ENCODE measurements around the gene NREP. TPM values are rescaled to one million over a fixed set of nuclear protein-coding genes. Genes with fewer than 3 reads are reported as not detected.
A peak's percentile ranks its signal among the peaks of the same experiment; 100 is the strongest.

NREP gene
- total RNA-seq, 4 donors from 2014 or later = 6.0 to 42.0 (median 10.2) TPM

DNA sequence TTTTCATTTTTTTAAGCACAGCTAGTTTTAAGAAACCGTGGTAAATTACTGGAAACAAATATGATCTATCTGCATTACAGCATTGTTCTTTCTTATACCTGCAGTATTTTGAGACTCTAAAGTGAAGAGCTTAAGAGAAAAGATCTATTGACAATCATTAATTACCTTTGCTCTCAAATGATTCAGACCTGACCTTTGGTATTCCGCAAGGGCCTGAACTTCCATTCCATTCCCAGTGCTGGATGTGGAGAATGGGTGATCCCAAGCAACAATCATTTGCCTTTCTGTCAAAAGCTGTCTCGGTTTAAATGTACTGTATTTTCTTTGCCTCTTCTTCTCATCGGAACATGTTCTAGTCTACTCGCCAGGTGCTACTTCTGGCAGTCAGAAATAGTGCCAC is 18.9 kb downstream of the NREP start:
- Histone ChIP-seq H3K36me3 (no peaks in the 10 kb centered on the region), H3K27ac (no peak overlapping the region), H3K4me1 (peaks cover 13 to 29% (median 23%) of the 10 kb centered on the region in 4 donors), H3K27me3 (no peaks in the 10 kb centered on the region), H3K4me3 (no peak overlapping the region), H3K9me3 (no peaks in the 10 kb centered on the region)
- intact Hi-C loops (cut with DNase I; ENCODE audit: low total_unique reads) (no loop called here), in situ Hi-C loops (cut with MboI; ENCODE audit: low pct_ligation_motif_present in 1 of 4, low pct_unique_long_range_greater_than_20kb in 1 of 4, low sequenced_read_pairs in 3 of 4) (no loop called here)
- DNase-seq = no peak
- 86 to 87% methylated on average over 4 to 5 of the region's 5 CpGs for WGBS, 2 donors (ENCODE audit: low coverage in 1 of 2)
- TF ChIP-seq EP300 (IDR thresholded peaks at IDR 0.05; ENCODE audit: low read depth) = no peak
- TF ChIP-seq CTCF (IDR thresholded peaks at IDR 0.05) = no peak
- TF ChIP-seq POLR2A (IDR thresholded peaks at IDR 0.05) = no peak
- no peak for TF ChIP-seq POLR2AphosphoS5 (IDR thresholded peaks at IDR 0.05)

DNA sequence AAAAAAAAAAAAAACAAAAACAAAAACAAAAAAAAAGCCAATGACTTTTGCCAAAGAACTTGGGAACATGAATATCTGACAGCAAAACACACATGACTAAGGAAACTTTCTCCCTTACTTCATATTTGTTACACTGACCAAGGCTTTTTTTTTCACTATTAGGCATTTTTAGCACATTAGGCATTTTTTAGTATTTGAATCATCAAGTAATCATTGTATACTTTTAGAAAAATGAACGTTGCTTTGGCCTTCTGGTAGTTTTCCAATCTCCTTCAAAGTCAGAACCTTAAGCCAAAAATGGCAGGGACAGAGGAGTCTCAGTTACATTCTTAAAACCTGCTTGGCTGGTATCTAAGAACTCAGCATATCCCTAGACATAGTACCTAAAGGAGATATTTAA is 19.3 kb downstream of the NREP start:
- in situ Hi-C loops (cut with MboI; ENCODE audit: low pct_ligation_motif_present in 1 of 4, low pct_unique_long_range_greater_than_20kb in 1 of 4, low sequenced_read_pairs in 3 of 4) (no loop called here), intact Hi-C loops (cut with DNase I; ENCODE audit: low total_unique reads) (no loop called here)
- Histone ChIP-seq H3K27me3 (no peaks in the 10 kb centered on the region), H3K36me3 (no peaks in the 10 kb centered on the region), H3K4me1 (peaks cover 9 to 25% (median 19%) of the 10 kb centered on the region in 4 donors), H3K9me3 (no peaks in the 10 kb centered on the region), H3K27ac (no peak overlapping the region), H3K4me3 (no peak overlapping the region)
- DNase-seq = no peak
- no peak for TF ChIP-seq EP300 (IDR thresholded peaks at IDR 0.05; ENCODE audit: low read depth)
- TF ChIP-seq POLR2AphosphoS5 (IDR thresholded peaks at IDR 0.05) = no peak
- no peak for TF ChIP-seq POLR2A (IDR thresholded peaks at IDR 0.05)
- no peak for TF ChIP-seq CTCF (IDR thresholded peaks at IDR 0.05)
- WGBS, 2 donors (ENCODE audit: low coverage in 1 of 2) = 36 to 38% methylated on average over 1 of the region's 1 CpG

GRCh38 chr5:111735583-111736270 is 21.3 kb downstream of the NREP start:
- WGBS, 2 donors (ENCODE audit: low coverage in 1 of 2) = 70 to 72% methylated on average over 8 of the region's 8 CpGs
- TF ChIP-seq CTCF (IDR thresholded peaks at IDR 0.05) (no peak), POLR2AphosphoS5 (IDR thresholded peaks at IDR 0.05) (no peak), POLR2A (IDR thresholded peaks at IDR 0.05) (no peak), EP300 (IDR thresholded peaks at IDR 0.05; ENCODE audit: low read depth) (no peak)
- in situ Hi-C loops (cut with MboI; ENCODE audit: low pct_ligation_motif_present in 1 of 4, low pct_unique_long_range_greater_than_20kb in 1 of 4, low sequenced_read_pairs in 3 of 4) (no loop called here), intact Hi-C loops (cut with DNase I; ENCODE audit: low total_unique reads) (no loop called here)
- Histone ChIP-seq H3K27ac (no peak overlapping the region), H3K27me3 (no peaks in the 10 kb centered on the region), H3K4me1 (peaks cover 0 to 10% (median 3%) of the 10 kb centered on the region in 4 donors), H3K4me3 (no peak overlapping the region), H3K36me3 (no peaks in the 10 kb centered on the region), H3K9me3 (no peaks in the 10 kb centered on the region)
- DNase-seq = peak; percentile 17

- DNase-seq = no peak
- TF ChIP-seq POLR2A (IDR thresholded peaks at IDR 0.05) = no peak
- TF ChIP-seq CTCF (IDR thresholded peaks at IDR 0.05) = no peak
- TF ChIP-seq EP300 (IDR thresholded peaks at IDR 0.05; ENCODE audit: low read depth) = no peak
- no peak for TF ChIP-seq POLR2AphosphoS5 (IDR thresholded peaks at IDR 0.05)
- Histone ChIP-seq H3K4me3 (no peak overlapping the region), H3K36me3 (no peaks in the 10 kb centered on the region), H3K27ac (no peak overlapping the region), H3K4me1 (peaks cover 0 to 10% (median 3%) of the 10 kb centered on the region in 4 donors), H3K9me3 (no peaks in the 10 kb centered on the region), H3K27me3 (no peaks in the 10 kb centered on the region)
- intact Hi-C loops (cut with DNase I; ENCODE audit: low total_unique reads) = no loop called here
- WGBS, 2 donors (ENCODE audit: low coverage in 1 of 2) = 68 to 74% methylated on average over 3 of the region's 3 CpGs
- in situ Hi-C loops (cut with MboI; ENCODE audit: low pct_ligation_motif_present in 1 of 4, low pct_unique_long_range_greater_than_20kb in 1 of 4, low sequenced_read_pairs in 3 of 4) = no loop called here
Measured at GRCh38 chr5:111734597-111734996, 22.4 kb downstream of the NREP start.
